Measurements from ENCODE around the gene NEDD9.

DNA sequence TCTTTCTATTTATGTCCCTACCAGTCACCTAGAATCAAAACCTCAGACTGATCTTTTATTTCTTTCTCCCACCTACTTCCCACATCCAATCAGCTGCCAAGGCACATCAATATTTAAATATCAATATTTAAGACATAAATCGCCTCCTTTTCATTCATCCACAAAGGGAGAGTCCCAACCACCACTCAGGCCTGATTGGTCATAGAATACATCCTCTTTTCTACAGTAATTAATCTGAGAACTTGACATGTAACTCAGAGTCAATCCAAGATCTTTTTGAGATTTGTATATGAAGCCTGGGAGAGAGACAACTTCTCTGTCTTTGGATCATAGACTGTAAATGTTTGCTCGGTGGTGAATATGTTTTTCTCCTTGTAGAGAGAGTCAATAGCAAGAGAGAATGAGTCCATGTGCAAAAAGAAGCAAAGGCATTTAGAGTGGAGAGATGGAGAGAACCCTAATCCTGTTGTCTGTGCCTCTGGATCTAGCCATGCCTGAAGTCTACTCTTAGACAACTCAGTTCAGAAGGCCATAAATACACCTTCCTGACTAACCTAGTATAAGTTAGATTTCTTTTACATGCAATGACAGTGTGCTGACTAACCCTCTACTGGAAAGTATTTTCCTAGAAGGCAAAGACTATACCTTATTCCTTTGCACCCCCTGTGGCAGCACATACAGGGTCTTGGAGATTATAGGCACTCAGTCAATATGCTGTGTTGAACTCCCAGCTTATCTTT lies 12.1 kb upstream of the NEDD9 start:
- TF ChIP-seq, protein P1, sequence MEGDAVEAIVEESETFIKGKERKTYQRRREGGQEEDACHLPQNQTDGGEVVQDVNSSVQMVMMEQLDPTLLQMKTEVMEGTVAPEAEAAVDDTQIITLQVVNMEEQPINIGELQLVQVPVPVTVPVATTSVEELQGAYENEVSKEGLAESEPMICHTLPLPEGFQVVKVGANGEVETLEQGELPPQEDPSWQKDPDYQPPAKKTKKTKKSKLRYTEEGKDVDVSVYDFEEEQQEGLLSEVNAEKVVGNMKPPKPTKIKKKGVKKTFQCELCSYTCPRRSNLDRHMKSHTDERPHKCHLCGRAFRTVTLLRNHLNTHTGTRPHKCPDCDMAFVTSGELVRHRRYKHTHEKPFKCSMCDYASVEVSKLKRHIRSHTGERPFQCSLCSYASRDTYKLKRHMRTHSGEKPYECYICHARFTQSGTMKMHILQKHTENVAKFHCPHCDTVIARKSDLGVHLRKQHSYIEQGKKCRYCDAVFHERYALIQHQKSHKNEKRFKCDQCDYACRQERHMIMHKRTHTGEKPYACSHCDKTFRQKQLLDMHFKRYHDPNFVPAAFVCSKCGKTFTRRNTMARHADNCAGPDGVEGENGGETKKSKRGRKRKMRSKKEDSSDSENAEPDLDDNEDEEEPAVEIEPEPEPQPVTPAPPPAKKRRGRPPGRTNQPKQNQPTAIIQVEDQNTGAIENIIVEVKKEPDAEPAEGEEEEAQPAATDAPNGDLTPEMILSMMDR (IDR thresholded peaks at IDR 0.05), result no peak
- no peak for TF ChIP-seq POLR2A (IDR thresholded peaks at IDR 0.05)

All from uterus (tissue), 2 donors.